HepG2 (cell line): ENCODE measurements around the gene IL1B. TPM values are rescaled to one million over a fixed set of nuclear protein-coding genes. Genes with fewer than 3 reads are reported as not detected.

Experiments
- ATAC-seq: fragments of 200-7000 bp; cut with Tn5 transposase; 3 replicates; pipeline ENCODE4 v1.9.1; 2020; ENCODE audit warnings: mild to moderate bottlenecking, moderate library complexity
- BruUV-seq: library from RNA; stranded (reverse); fragments of 400-500 nt; replicated peaks from 2 replicates; lab custom pipeline; 2021; lab: Mats Ljungman, UMichigan
- CTCF ChIA-PET: fragments of 300-600 bp; formaldehyde crosslinking; extraction: SDS; loops from one replicate; lab custom pipeline; 2021; ENCODE audit warnings: low total read pairs, inconsistent platforms, low intra/inter-chr PET ratio; lab: Yijun Ruan, JAX
- POLR2A ChIA-PET: fragments of 350-600 bp; sonication (Branson Sonifier 250); formaldehyde crosslinking; loops from one replicate; lab custom pipeline; 2020; ENCODE audit warnings: antibody characterized with exemption, inconsistent platforms; lab: Yijun Ruan, JAX
- DNase-seq: peaks from one replicate; pipeline ENCODE4 v3.0.0-alpha.2; 2015; ENCODE audit warnings: low spot score
- FAIRE-seq: peaks from 3 replicates; lab custom pipeline; 2011; peaks lifted over from hg19 to GRCh38; lab: Jason Lieb, UNC
- H2AFZ ChIP-seq: one replicate; pipeline ENCODE4 v1.6.1; 2011; ENCODE audit warnings: low read length, inconsistent platforms
- H3K27ac ChIP-seq: fragments of 300-600 bp; 3 replicates; pipeline ENCODE4 v1.8.0; 2011; ENCODE audit warnings: mixed run types, mild to moderate bottlenecking, mixed read lengths, low read length, inconsistent platforms; ENCODE audit not compliant: insufficient read depth; ENCODE audit errors: extremely low read length
- H3K27me3 ChIP-seq, 2 experiments: fragments of 200-600 bp in 1 of 2; 2 replicates in 1 of 2; 3 replicates in 1 of 2; pipeline versions ENCODE4 v1.6.0 to v1.8.0; 2011; ENCODE audit warnings: low read length in 2 of 2, mild to moderate bottlenecking in 2 of 2, moderate library complexity in 2 of 2, inconsistent platforms in 1 of 2; ENCODE audit not compliant: insufficient read depth in 2 of 2, control insufficient read depth in 1 of 2
- H3K36me3 ChIP-seq, 2 experiments: fragments of 200-600 bp in 1 of 2; replicated peaks in 1 of 2; 2 replicates in 1 of 2; 3 replicates in 1 of 2; pipeline versions ENCODE4 v1.5.1 to v1.8.0; 2011; ENCODE audit warnings: low read length in 2 of 2, inconsistent platforms in 1 of 2; ENCODE audit not compliant: insufficient read depth in 2 of 2, control insufficient read depth in 1 of 2
- H3K4me1 ChIP-seq: 2 replicates; pipeline ENCODE4 v1.5.1; 2012; ENCODE audit warnings: low read length, inconsistent platforms; ENCODE audit not compliant: insufficient read depth
- H3K4me2 ChIP-seq: 2 replicates; pipeline ENCODE4 v1.6.0; 2011; ENCODE audit warnings: low read depth, low read length, inconsistent platforms
- H3K4me3 ChIP-seq, 3 experiments: fragments of 200-600 bp in 1 of 3; sonication (generic), shearing (Covaris generic) in 1 of 3; replicated peaks in 1 of 3; 2 replicates each; pipeline ENCODE4 v1.5.1; 2011 to 2016; ENCODE audit warnings: low read length in 3 of 3, inconsistent platforms in 2 of 3, low read depth in 2 of 3, mild to moderate bottlenecking in 2 of 3, control low read depth in 1 of 3, mixed read lengths in 1 of 3; ENCODE audit not compliant: insufficient read depth in 1 of 3
- H3K79me2 ChIP-seq: one replicate; pipeline ENCODE4 v1.6.1; 2011; ENCODE audit warnings: low read length, inconsistent platforms; ENCODE audit not compliant: insufficient read depth
- H3K9ac ChIP-seq: 2 replicates; pipeline ENCODE4 v1.6.0; 2011; ENCODE audit warnings: mild to moderate bottlenecking, low read depth, low read length, inconsistent platforms; ENCODE audit not compliant: insufficient read depth
- H3K9me3 ChIP-seq: 2 replicates; pipeline ENCODE4 v1.5.1; 2012; ENCODE audit warnings: mild to moderate bottlenecking, low read length
- H4K20me1 ChIP-seq: 2 replicates; pipeline ENCODE4 v1.6.0; 2011; ENCODE audit warnings: inconsistent platforms, mild to moderate bottlenecking, low read length, moderate library complexity; ENCODE audit not compliant: insufficient read depth
- ATAD3A ChIP-seq: sonication (generic); formaldehyde crosslinking; IDR thresholded peaks from 2 replicates; pipeline ENCODE4 v1.4.0; 2020; ENCODE audit warnings: missing genetic modification reagents
- DNMT3B ChIP-seq: conservative IDR thresholded peaks from 2 replicates; pipeline ENCODE4 v1.6.1; 2016; ENCODE audit warnings: missing biosample characterization, control low read depth
- EZH2 ChIP-seq: conservative IDR thresholded peaks from 2 replicates; pipeline ENCODE4 v1.6.1; 2012; ENCODE audit warnings: mild to moderate bottlenecking, low read depth, low read length, moderate library complexity
- HNRNPH1 ChIP-seq: fragments of 200-400 bp; formaldehyde crosslinking; optimal IDR thresholded peaks from 2 replicates; pipeline ENCODE3; 2017; ENCODE audit warnings: mild to moderate bottlenecking, low read depth, low read length
- NR3C1 ChIP-seq: sonication (generic); formaldehyde crosslinking; IDR thresholded peaks from 2 replicates; pipeline ENCODE4 v1.4.0; 2020; ENCODE audit warnings: missing genetic modification reagents
- POLR2G ChIP-seq: fragments of 200-400 bp; formaldehyde crosslinking; IDR thresholded peaks from 2 replicates; pipeline ENCODE4 v1.6.1; 2018; ENCODE audit warnings: mild to moderate bottlenecking, low read depth, low read length, moderate library complexity
- SETDB1 ChIP-seq: sonication (generic); formaldehyde crosslinking; IDR thresholded peaks from 2 replicates; pipeline ENCODE4 v1.5.1; 2020; ENCODE audit warnings: missing genetic modification reagents, mild to moderate bottlenecking, borderline replicate concordance
- U2AF1 ChIP-seq: fragments of 200-400 bp; formaldehyde crosslinking; optimal IDR thresholded peaks from 2 replicates; pipeline ENCODE3; 2017; ENCODE audit warnings: mild to moderate bottlenecking, low read depth, low read length
- ZFP36 ChIP-seq: fragments of 150-350 bp; IDR thresholded peaks from 2 replicates; pipeline ENCODE4 v1.6.1; 2018; ENCODE audit warnings: borderline replicate concordance, low read length, low read depth; ENCODE audit not compliant: partially characterized antibody
- ZFP37 ChIP-seq: sonication (generic); formaldehyde crosslinking; IDR thresholded peaks from 2 replicates; pipeline ENCODE4 v1.4.0; 2020; ENCODE audit warnings: missing genetic modification reagents, borderline replicate concordance
- ZNF205 ChIP-seq: IDR thresholded peaks from 2 replicates; pipeline ENCODE4 v1.6.1; 2018; ENCODE audit warnings: missing biosample characterization, missing genetic modification reagents
- ZNF256 ChIP-seq: sonication (generic); formaldehyde crosslinking; conservative IDR thresholded peaks from 2 replicates; pipeline ENCODE4 v1.4.0; 2020; ENCODE audit warnings: missing genetic modification reagents
- ZNF30 ChIP-seq: sonication (generic); formaldehyde crosslinking; IDR thresholded peaks from 2 replicates; pipeline ENCODE4 v1.5.0; 2020; ENCODE audit warnings: mild to moderate bottlenecking, missing genetic modification reagents
- ZNF335 ChIP-seq: sonication (generic); formaldehyde crosslinking; IDR thresholded peaks from 2 replicates; pipeline ENCODE4 v1.4.0; 2020; ENCODE audit warnings: missing genetic modification reagents
- ZNF446 ChIP-seq: sonication (generic); formaldehyde crosslinking; IDR thresholded peaks from 2 replicates; pipeline ENCODE4 v1.5.0; 2020; ENCODE audit warnings: mild to moderate bottlenecking, missing genetic modification reagents
- ZNF629 ChIP-seq: sonication (generic); formaldehyde crosslinking; conservative IDR thresholded peaks from 2 replicates; pipeline ENCODE4 v1.5.0; 2020; ENCODE audit warnings: missing genetic modification reagents
- ZNF678 ChIP-seq: sonication (generic); formaldehyde crosslinking; IDR thresholded peaks from 2 replicates; pipeline ENCODE4 v1.4.0; 2020; ENCODE audit warnings: mild to moderate bottlenecking, missing genetic modification reagents
- ZSCAN29 ChIP-seq: sonication (generic); formaldehyde crosslinking; conservative IDR thresholded peaks from 2 replicates; pipeline ENCODE4 v1.4.0; 2020; ENCODE audit warnings: mild to moderate bottlenecking, missing genetic modification reagents
- WGBS: methylation state at CpG from one replicate; pipeline ENCODE4 v1.1.6; 2017; ENCODE audit warnings: low lambda C conversion rate; 5-methylcytosine and 5-hydroxymethylcytosine counted together
- in situ Hi-C: cut with HindIII; loops from 2 replicates; pipeline ENCODE4 v1.10.0; 2017; ENCODE audit warnings: low pct_unique_long_range_greater_than_20kb; ENCODE audit not compliant: extremely low pct_ligation_motif_present
- intact Hi-C: fragments of 100-400 bp; cut with micrococcal nuclease; formaldehyde crosslinking; loops from one replicate; pipeline ENCODE4 v1.10.0; 2022; ENCODE audit not compliant: unreplicated experiment
- polyA plus RNA-seq, 8 experiments: library from polyadenylated mRNA; depleted of rRNA in 3 of 8; stranded (reverse) in 7 of 8; unstranded in 1 of 8; fragments of >200 nt; fragmentation: Illumina TruSeq in 4 of 8; extraction: Trizol in 4 of 8; gene quantifications; 2 replicates each; pipeline versions ENCODE4 v1.2.1 to v1.2.3, GENCODE V29; 2011 to 2016; ENCODE audit warnings: low read depth in 4 of 8, missing spikeins in 1 of 8, mixed read lengths in 1 of 8; ENCODE audit not compliant: insufficient read depth in 1 of 8
- total RNA-seq, 5 experiments: library from RNA; depleted of rRNA; stranded (reverse); fragments of >200 nt; fragmentation: Illumina TruSeq; extraction: Trizol; gene quantifications; 2 replicates each; pipeline ENCODE4 v1.2.3, GENCODE V29; 2016; ENCODE audit warnings: low read depth in 1 of 5
- TF ChIP-seq, protein P1 (sequence below): sonication (generic); formaldehyde crosslinking; IDR thresholded peaks from 2 replicates; pipeline ENCODE4 v1.5.0; 2020; ENCODE audit warnings: missing genetic modification reagents

Gene IL1B
- total and polyA plus RNA-seq, 2 of the 13 experiments (the other 11 are each of a cell fraction or from before 2014, with no cell fraction given), result 0.18 TPM; not detected in 1

DNA sequence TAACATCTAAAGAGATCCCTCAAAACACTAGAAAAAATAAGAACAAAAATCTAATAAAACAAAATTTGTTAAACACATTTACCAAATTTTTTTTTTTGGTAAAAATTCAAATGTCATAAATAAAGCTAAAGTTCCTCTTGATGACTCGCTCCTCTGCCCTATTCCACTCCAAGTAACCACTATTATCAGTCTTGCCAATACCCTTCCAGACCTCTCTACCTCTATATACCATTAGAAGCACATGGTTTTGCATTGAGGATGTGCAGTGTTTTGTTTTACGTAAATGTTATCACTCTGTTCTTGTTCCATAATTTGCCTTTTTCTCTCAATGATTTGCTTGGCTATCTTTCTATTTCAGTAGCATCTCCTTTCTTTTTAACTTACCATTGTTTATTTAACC, 10.9 kb downstream of the IL1B start:
- Histone ChIP-seq H3K27ac (no peak overlapping the region), H3K27me3 (no peaks in the 10 kb centered on the region), H3K9me3 (no peaks in the 10 kb centered on the region), H3K4me2 (no peak overlapping the region), H3K9ac (no peak overlapping the region), H4K20me1 (no peaks in the 10 kb centered on the region), H3K36me3 (no peaks in the 10 kb centered on the region), H2AFZ (no peak overlapping the region), H3K4me3 (no peak overlapping the region), H3K4me1 (peaks cover 21% of the 10 kb centered on the region), H3K79me2 (no peaks in the 10 kb centered on the region)
- in situ Hi-C loops, result no loop called here
- BruUV-seq, result no TSS peak
- POLR2A ChIA-PET, result no interaction called here
- FAIRE-seq, result no peak
- 95% methylated on average over 2 of the region's 2 CpGs for WGBS
- no peak for DNase-seq
- ATAC-seq, result no peak
- no peak for TF ChIP-seq ZNF30
- TF ChIP-seq U2AF1, result no peak
- TF ChIP-seq, protein P1, sequence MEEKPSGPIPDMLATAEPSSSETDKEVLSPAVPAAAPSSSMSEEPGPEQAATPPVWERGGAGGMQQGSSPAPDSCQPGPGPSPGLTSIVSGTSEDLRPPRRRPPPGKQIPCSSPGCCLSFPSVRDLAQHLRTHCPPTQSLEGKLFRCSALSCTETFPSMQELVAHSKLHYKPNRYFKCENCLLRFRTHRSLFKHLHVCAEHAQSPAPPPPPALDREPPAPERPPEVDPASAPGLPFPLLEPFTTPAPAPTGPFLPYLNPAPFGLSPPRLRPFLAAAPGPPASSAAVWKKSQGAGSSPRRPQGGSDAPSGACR (CRISPR knock-in tag), result no peak
- TF ChIP-seq ZSCAN29 (CRISPR knock-in tag), result no peak
- TF ChIP-seq NR3C1 (CRISPR knock-in tag), result no peak
- no peak for TF ChIP-seq ZNF446 (CRISPR knock-in tag)
- no peak for TF ChIP-seq SETDB1 (CRISPR knock-in tag)
- TF ChIP-seq ZFP36, result no peak
- no peak for TF ChIP-seq ZNF678 (CRISPR knock-in tag)
- TF ChIP-seq ZNF205 (CRISPR knock-in tag), result no peak
- TF ChIP-seq DNMT3B (CRISPR knock-in tag), result no peak
- TF ChIP-seq POLR2G, result no peak
- no peak for TF ChIP-seq ZNF629 (CRISPR knock-in tag)
- no peak for TF ChIP-seq HNRNPH1
- TF ChIP-seq ZFP37, result no peak
- no peak for TF ChIP-seq ZNF335 (CRISPR knock-in tag)
- no peak for TF ChIP-seq ZNF256 (CRISPR knock-in tag)
- TF ChIP-seq ATAD3A, result no peak
- TF ChIP-seq EZH2, result no peak
- CTCF ChIA-PET, result no interaction called here
- intact Hi-C loops, result no loop called here
